BLaER1 (cell line): Measurements from ENCODE around the gene WNT16.
"Not testable (repeated sequence)": the region's sequence is repeated elsewhere in the genome, so short reads cannot be mapped to it uniquely, and the experiment has no call there.

Experiments used
- H3K27ac ChIP-seq: shearing (Covaris generic); formaldehyde crosslinking; 2 replicates; pipeline ENCODE4 v1.8.1; 2022
- H3K27me3 ChIP-seq: shearing (Covaris generic); formaldehyde crosslinking; 2 replicates; pipeline ENCODE4 v1.8.1; 2022
- H3K36me3 ChIP-seq: shearing (Covaris generic); formaldehyde crosslinking; 2 replicates; pipeline ENCODE4 v1.8.1; 2022
- H3K4me1 ChIP-seq: shearing (Covaris generic); formaldehyde crosslinking; 2 replicates; pipeline ENCODE4 v1.8.1; 2022
- H3K4me2 ChIP-seq: shearing (Covaris generic); formaldehyde crosslinking; 2 replicates; pipeline ENCODE4 v1.8.1; 2022
- H3K4me3 ChIP-seq: shearing (Covaris generic); formaldehyde crosslinking; 2 replicates; pipeline ENCODE4 v1.8.1; 2022
- H3K9ac ChIP-seq: shearing (Covaris generic); formaldehyde crosslinking; 2 replicates; pipeline ENCODE4 v1.8.1; 2022
- H3K9me3 ChIP-seq: shearing (Covaris generic); formaldehyde crosslinking; 2 replicates; pipeline ENCODE4 v1.8.1; 2022
- H4K20me1 ChIP-seq: shearing (Covaris generic); formaldehyde crosslinking; 2 replicates; pipeline ENCODE4 v1.8.1; 2022
- Cebpa-rat ChIP-seq: shearing (Covaris generic); IDR thresholded peaks from 2 replicates; pipeline ENCODE4 v1.8.1; 2022

Gene WNT16

GRCh38 chr7:121328508-121329190, at the start of gene WNT16:
TSS of gene WNT16 (plus strand) at chr7:121329000. CDS start at chr7:121329293, 293 bp downstream.
- peaks cover 58% of the 10 kb centered on the region for H3K4me1 ChIP-seq
- H3K27me3 ChIP-seq, result peaks cover 57% of the 10 kb centered on the region
- H3K9ac ChIP-seq, result peak within 1 kb of the TSS; percentile 87
- peaks cover 48% of the 10 kb centered on the region for H3K36me3 ChIP-seq
- H3K27ac ChIP-seq, result peak within 1 kb of the TSS; percentile 91
- peak within 1 kb of the TSS; percentile 76 for H3K4me2 ChIP-seq
- peak within 1 kb of the TSS; percentile 70 for H3K4me3 ChIP-seq
- H4K20me1 ChIP-seq, result peaks cover 96% of the 10 kb centered on the region
- no peaks in the 10 kb centered on the region for H3K9me3 ChIP-seq
- TF ChIP-seq Cebpa-rat, result no peak

GRCh38 chr7:121279060-121279620, 49.7 kb upstream of the WNT16 start:
- Histone ChIP-seq H3K4me2 (no peak overlapping the region), H3K9me3 (peaks cover 13% of the 10 kb centered on the region), H3K4me1 (peaks cover 12% of the 10 kb centered on the region), H3K27ac (no peak overlapping the region), H3K27me3 (no peaks in the 10 kb centered on the region), H3K4me3 (no peak overlapping the region), H3K36me3 (peaks cover 48% of the 10 kb centered on the region), H3K9ac (no peak overlapping the region), H4K20me1 (no peaks in the 10 kb centered on the region)
- TF ChIP-seq Cebpa-rat, result no peak

- Histone ChIP-seq H3K4me3 (no peak overlapping the region), H3K9ac (no peak overlapping the region), H3K4me1 (peaks cover 6% of the 10 kb centered on the region; the same call in 1 of the 2 replicates), H3K9me3 (peaks cover 20% of the 10 kb centered on the region), H3K27me3 (no peaks in the 10 kb centered on the region), H4K20me1 (no peaks in the 10 kb centered on the region), H3K27ac (no peak overlapping the region), H3K4me2 (no peak overlapping the region), H3K36me3 (peaks cover 55% of the 10 kb centered on the region)
- TF ChIP-seq Cebpa-rat, result no peak
Observed at GRCh38 chr7:121279822-121280221, 49.0 kb upstream of the WNT16 start.

- Histone ChIP-seq H3K9me3 (peaks cover 29% of the 10 kb centered on the region), H3K4me2 (no peak overlapping the region), H3K27me3 (no peaks in the 10 kb centered on the region), H3K36me3 (peaks cover 63% of the 10 kb centered on the region), H4K20me1 (no peaks in the 10 kb centered on the region), H3K9ac (no peak overlapping the region), H3K27ac (no peak overlapping the region), H3K4me3 (no peak overlapping the region), H3K4me1 (peaks cover 6% of the 10 kb centered on the region; the same call in 1 of the 2 replicates)
- no peak for TF ChIP-seq Cebpa-rat
Observed at GRCh38 chr7:121280656-121281055, 48.1 kb upstream of the WNT16 start.

- TF ChIP-seq Cebpa-rat, result no peak
Observed at GRCh38 chr7:121282129-121282528, 46.7 kb upstream of the WNT16 start.

GRCh38 chr7:121285066-121285667, 43.6 kb upstream of the WNT16 start:
- Histone ChIP-seq H4K20me1 (no peaks in the 10 kb centered on the region), H3K27ac (no peak overlapping the region), H3K36me3 (peaks cover 53% of the 10 kb centered on the region), H3K4me1 (no peaks in the 10 kb centered on the region), H3K4me2 (no peak overlapping the region), H3K9ac (no peak overlapping the region), H3K27me3 (no peaks in the 10 kb centered on the region), H3K9me3 (peaks cover 48% of the 10 kb centered on the region), H3K4me3 (peak overlapping the region; percentile 31; the same call in 1 of the 2 replicates)
- no peak for TF ChIP-seq Cebpa-rat

More at GRCh38 chr7:121282129-121282528, 46.7 kb upstream of the WNT16 start:
- Histone ChIP-seq H3K36me3 (peaks cover 66% of the 10 kb centered on the region), H3K9ac (no peak overlapping the region), H3K4me3 (no peak overlapping the region), H3K27ac (no peak overlapping the region), H3K27me3 (no peaks in the 10 kb centered on the region), H3K4me2 (no peak overlapping the region), H4K20me1 (no peaks in the 10 kb centered on the region), H3K9me3 (peaks cover 43% of the 10 kb centered on the region), H3K4me1 (peaks cover 6% of the 10 kb centered on the region; the same call in 1 of the 2 replicates)

GRCh38 chr7:121286186-121286585, 42.6 kb upstream of the WNT16 start:
- no peak for TF ChIP-seq Cebpa-rat
- peaks cover 49% of the 10 kb centered on the region for H3K36me3 ChIP-seq
- no peak overlapping the region for H3K4me2 ChIP-seq
- no peak overlapping the region for H3K9ac ChIP-seq
- H3K4me3 ChIP-seq, result no peak overlapping the region
- no peaks in the 10 kb centered on the region for H3K4me1 ChIP-seq
- H4K20me1 ChIP-seq, result no peaks in the 10 kb centered on the region
- H3K9me3 ChIP-seq, result peaks cover 54% of the 10 kb centered on the region
- H3K27ac ChIP-seq, result no peak overlapping the region
- H3K27me3 ChIP-seq, result no peaks in the 10 kb centered on the region

GRCh38 chr7:121286742-121287734, 41.8 kb upstream of the WNT16 start:
- no peak overlapping the region for H3K4me3 ChIP-seq
- H3K4me1 ChIP-seq, result no peaks in the 10 kb centered on the region
- H3K27ac ChIP-seq, result no peak overlapping the region
- peaks cover 63% of the 10 kb centered on the region for H3K9me3 ChIP-seq
- H3K4me2 ChIP-seq, result no peak overlapping the region
- H3K27me3 ChIP-seq, result no peaks in the 10 kb centered on the region
- no peak overlapping the region for H3K9ac ChIP-seq
- peaks cover 48% of the 10 kb centered on the region for H3K36me3 ChIP-seq
- TF ChIP-seq Cebpa-rat, result no peak
- H4K20me1 ChIP-seq, result no peaks in the 10 kb centered on the region

GRCh38 chr7:121288894-121289293, 39.9 kb upstream of the WNT16 start:
- no peak for TF ChIP-seq Cebpa-rat
- H3K27ac ChIP-seq, result no peak overlapping the region
- H3K4me2 ChIP-seq, result no peak overlapping the region
- no peak overlapping the region for H3K4me3 ChIP-seq
- no peaks in the 10 kb centered on the region for H3K27me3 ChIP-seq
- H3K9me3 ChIP-seq, result peaks cover 74% of the 10 kb centered on the region
- H3K4me1 ChIP-seq, result no peaks in the 10 kb centered on the region
- H4K20me1 ChIP-seq, result no peaks in the 10 kb centered on the region
- peaks cover 53% of the 10 kb centered on the region for H3K36me3 ChIP-seq
- no peak overlapping the region for H3K9ac ChIP-seq

- Histone ChIP-seq H3K36me3 (peaks cover 50% of the 10 kb centered on the region), H3K9me3 (peaks cover 69% of the 10 kb centered on the region)
- not testable (repeated sequence) for H3K4me3 ChIP-seq, H3K4me1 ChIP-seq, H3K9ac ChIP-seq, H3K27me3 ChIP-seq, H3K27ac ChIP-seq, H3K4me2 ChIP-seq, H4K20me1 ChIP-seq
Observed at GRCh38 chr7:121289930-121290329, 38.9 kb upstream of the WNT16 start.
